Endothelial cell of umbilical vein (primary cell): Measurements from ENCODE around the gene CD160.

Experiments used
- CTCF ChIP-seq, 2 donors: IDR thresholded peaks; 1 replicate in 1 of 2; 2 replicates in 1 of 2; pipeline ENCODE4 v1.5.1; 2011; ENCODE audit warnings: low read length in 2 of 2, mild to moderate bottlenecking in 2 of 2, moderate library complexity in 2 of 2, control low read depth in 1 of 2, inconsistent platforms in 1 of 2, low read depth in 1 of 2; ENCODE audit not compliant: insufficient read depth in 1 of 2; ENCODE audit errors: extremely low read depth in 1 of 2
- EZH2 ChIP-seq: IDR thresholded peaks from 2 replicates; pipeline ENCODE4 v1.6.1; 2012; ENCODE audit warnings: borderline replicate concordance, low read depth, mild to moderate bottlenecking, moderate library complexity, low read length, inconsistent platforms; ENCODE audit not compliant: severe bottlenecking
- GATA2 ChIP-seq: IDR thresholded peaks from 2 replicates; pipeline ENCODE4 v1.7.0; 2011; ENCODE audit warnings: low read depth, mild to moderate bottlenecking, moderate library complexity, mixed read lengths, low read length; ENCODE audit not compliant: insufficient read length, insufficient read depth
- MAX ChIP-seq: IDR thresholded peaks from 2 replicates; pipeline ENCODE4 v1.6.1; 2011; ENCODE audit not compliant: insufficient read depth, insufficient read length
- POLR2A ChIP-seq: IDR thresholded peaks from 2 replicates; pipeline ENCODE4 v1.6.1; 2012; ENCODE audit warnings: low read depth, mild to moderate bottlenecking, control low read depth, low read length
- POLR2AphosphoS5 ChIP-seq: IDR thresholded peaks from 2 replicates; pipeline ENCODE4 v1.6.1; 2012; ENCODE audit warnings: low read depth, mild to moderate bottlenecking, control low read depth, low read length, moderate library complexity; ENCODE audit not compliant: insufficient read depth

GRCh38 chr1:145688924-145689323 lies 30.4 kb upstream of the CD160 start:
- TF ChIP-seq CTCF (IDR thresholded peaks at IDR 0.05; ENCODE audit: extremely low read depth in 1 of 2, insufficient read depth in 1 of 2, low read depth in 1 of 2, low read length in 2 of 2) = no peak
- no peak for TF ChIP-seq POLR2AphosphoS5
- no peak for TF ChIP-seq GATA2
- TF ChIP-seq MAX = no peak
- no peak for TF ChIP-seq POLR2A
- TF ChIP-seq EZH2 = no peak
